ENCODE measurements around the gene HTR6.

The HTR6 gene

GRCh38 chr1:19656780-19657466 is 7.8 kb upstream of the HTR6 start:
- no peak for DNase-seq (ENCODE audit: low read depth)

- no peak for DNase-seq (ENCODE audit: low read depth)
Observed at GRCh38 chr1:19657511-19657910, 7.2 kb upstream of the HTR6 start.

GRCh38 chr1:19658186-19658585 is 6.5 kb upstream of the HTR6 start:
- DNase-seq (ENCODE audit: low read depth): no peak

GRCh38 chr1:19661721-19662228 is 2.9 kb upstream of the HTR6 start:
- no peak for DNase-seq (ENCODE audit: low read depth)

- DNase-seq (ENCODE audit: low read depth): no peak
Observed at GRCh38 chr1:19662313-19662712, 2.4 kb upstream of the HTR6 start.

GRCh38 chr1:19665186-19665495 is 466 bp downstream of the HTR6 start:
- DNase-seq (ENCODE audit: low read depth): no peak

- DNase-seq (ENCODE audit: low read depth): no peak
Observed at GRCh38 chr1:19665496-19666465, 1.1 kb downstream of the HTR6 start.

GRCh38 chr1:19668888-19669287 is 4.2 kb downstream of the HTR6 start:
- no peak for DNase-seq (ENCODE audit: low read depth)

- no peak for DNase-seq (ENCODE audit: low read depth)
Observed at GRCh38 chr1:19670787-19671186, 6.1 kb downstream of the HTR6 start.

GRCh38 chr1:19672237-19672636 is 7.6 kb downstream of the HTR6 start:
- DNase-seq (ENCODE audit: low read depth): no peak

GRCh38 chr1:19675797-19676196 is 11.1 kb downstream of the HTR6 start:
- no peak for DNase-seq (ENCODE audit: low read depth)

GRCh38 chr1:19676438-19676922 is 11.8 kb downstream of the HTR6 start:
- DNase-seq (ENCODE audit: low read depth): no peak

- DNase-seq (ENCODE audit: low read depth): no peak
Observed at GRCh38 chr1:19678493-19678892, 13.8 kb downstream of the HTR6 start.

- no peak for DNase-seq (ENCODE audit: low read depth)
Observed at GRCh38 chr1:19678931-19679453, 14.3 kb downstream of the HTR6 start.

GRCh38 chr1:19679691-19680090 is 15.0 kb downstream of the HTR6 start:
- DNase-seq (ENCODE audit: low read depth): no peak

GRCh38 chr1:19680644-19681043 is 16.0 kb downstream of the HTR6 start:
- no peak for DNase-seq (ENCODE audit: low read depth)

- peak; percentile 67 for DNase-seq (ENCODE audit: low read depth)
Observed at GRCh38 chr1:19682257-19682656, 17.6 kb downstream of the HTR6 start.

- no peak for DNase-seq (ENCODE audit: low read depth)
Observed at GRCh38 chr1:19682901-19683300, 18.2 kb downstream of the HTR6 start.

- DNase-seq (ENCODE audit: low read depth): no peak
Observed at GRCh38 chr1:19683351-19683750, 18.7 kb downstream of the HTR6 start.

GRCh38 chr1:19684677-19685076 is 20.0 kb downstream of the HTR6 start:
- no peak for DNase-seq (ENCODE audit: low read depth)

- no peak for DNase-seq (ENCODE audit: low read depth)
Observed at GRCh38 chr1:19685994-19686393, 21.3 kb downstream of the HTR6 start.

GRCh38 chr1:19687414-19687813 is 22.7 kb downstream of the HTR6 start:
- no peak for DNase-seq (ENCODE audit: low read depth)

Measured in non-pigmented ciliary epithelial cell (primary cell).